DMS114 treated with DMSO at 0.1 percent for 48 hours (cell line): ENCODE data around the gene RARRES1.
"Not testable (repeated sequence)": the region's sequence is repeated elsewhere in the genome, so short reads cannot be mapped to it uniquely, and the experiment has no call there.

ENCODE experiments used
- DNase-seq: peaks from one replicate; lab custom pipeline; 2025; ENCODE audit not compliant: unreplicated experiment; lab: John Stamatoyannopoulos, UW

Gene RARRES1

DNA sequence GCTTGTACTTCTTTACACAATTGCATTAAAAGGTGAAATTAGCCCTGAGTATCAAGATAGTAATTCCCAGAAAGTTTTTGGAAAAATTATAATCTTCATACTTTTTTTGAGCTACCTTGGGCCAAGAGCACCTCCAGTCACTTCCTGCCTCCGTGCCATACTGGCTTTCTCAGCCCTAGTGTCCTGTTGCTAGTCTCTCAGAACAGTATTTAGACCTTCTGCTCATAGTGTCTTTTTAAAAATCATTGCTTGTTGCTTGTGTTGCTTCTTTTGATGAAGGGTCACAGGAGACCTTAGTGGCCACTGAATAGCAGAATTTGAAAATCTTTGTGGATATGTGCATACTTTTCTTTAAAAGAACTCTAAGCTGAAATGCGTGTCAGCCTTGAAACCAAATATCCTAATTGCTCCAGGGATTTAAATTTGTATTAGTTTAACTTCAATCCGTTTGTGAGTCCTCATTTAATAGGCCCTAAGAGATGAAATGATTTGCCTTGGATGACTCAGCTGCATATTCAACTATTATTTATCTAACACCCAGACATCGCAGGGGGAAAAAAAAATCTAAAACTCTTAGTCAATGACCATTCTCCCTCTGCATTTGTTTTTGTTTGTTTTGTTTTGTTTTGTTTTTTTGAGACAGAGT, 30.7 kb downstream of the RARRES1 start:
- no peak for DNase-seq

GRCh38 chr3:158700559-158700958, 31.7 kb downstream of the RARRES1 start:
- no peak for DNase-seq

GRCh38 chr3:158696618-158697017, 35.6 kb downstream of the RARRES1 start:
- no peak for DNase-seq

DNA sequence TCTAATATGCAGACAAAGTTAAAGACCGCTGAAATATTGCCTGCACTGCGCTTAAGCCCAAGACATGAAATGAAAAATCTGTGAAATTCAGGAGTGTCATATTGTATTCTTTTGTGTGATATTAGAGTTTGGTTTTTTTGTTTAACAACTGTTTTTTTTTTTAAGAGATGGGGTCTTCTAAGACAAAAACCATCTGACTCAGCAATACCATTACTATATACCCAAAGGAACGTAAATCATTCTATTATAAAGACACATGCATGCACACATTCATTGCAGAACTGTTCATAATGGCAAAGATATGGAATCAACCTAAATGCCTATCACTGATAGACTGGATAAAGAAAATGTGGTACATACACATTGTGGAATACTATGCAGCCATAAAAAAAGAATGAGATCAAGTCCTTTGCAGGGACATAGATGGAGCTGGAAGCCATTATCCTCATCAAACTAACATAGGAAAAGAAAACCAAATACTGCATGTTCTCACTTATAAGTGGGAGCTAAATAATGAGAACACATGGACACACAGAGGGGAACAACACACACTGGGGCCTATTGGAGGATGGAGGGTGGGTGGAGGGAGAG, 38.3 kb downstream of the RARRES1 start:
- not testable (repeated sequence) for DNase-seq

DNA sequence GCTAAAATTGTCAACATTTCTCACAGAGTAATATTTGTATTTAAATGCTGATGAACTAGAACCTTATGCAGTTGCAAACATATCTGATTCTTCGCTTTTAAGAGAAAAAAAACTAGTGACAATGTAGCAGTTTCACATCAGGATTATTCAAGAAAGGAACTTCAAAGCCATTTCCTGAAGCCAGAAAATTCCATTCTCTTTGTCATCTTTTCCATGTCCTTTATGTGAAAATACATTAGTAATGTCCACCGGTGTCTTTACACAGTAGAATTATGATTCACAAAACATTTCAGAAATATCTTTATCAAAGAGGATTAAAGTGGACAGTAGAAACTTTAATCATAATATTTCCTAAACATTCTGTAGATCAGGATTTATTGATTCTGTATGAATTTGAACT, 47.1 kb downstream of the RARRES1 start:
- no peak for DNase-seq

- no peak for DNase-seq
These were observed 48.9 kb downstream of the RARRES1 start for GRCh38 chr3:158683230-158683962.

DNA sequence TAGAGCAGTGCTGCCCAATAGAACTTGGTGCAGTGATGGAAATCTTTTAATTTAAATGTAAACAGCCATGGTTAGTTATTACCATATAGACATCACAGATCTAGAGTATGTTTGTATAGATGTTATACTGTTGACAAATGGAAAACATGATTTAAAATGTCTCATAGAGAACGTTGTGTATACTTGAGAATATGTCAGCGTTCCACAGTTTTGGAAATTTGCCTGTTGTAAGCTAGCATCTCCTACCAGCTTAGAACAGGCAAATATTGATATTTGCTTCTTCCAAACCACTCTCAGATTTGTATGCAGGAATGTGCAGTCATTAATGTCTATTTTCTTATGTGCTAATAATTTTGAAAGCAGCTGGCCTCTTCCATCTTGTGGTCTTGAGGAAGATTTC, 51.4 kb downstream of the RARRES1 start:
- DNase-seq: no peak

DNA sequence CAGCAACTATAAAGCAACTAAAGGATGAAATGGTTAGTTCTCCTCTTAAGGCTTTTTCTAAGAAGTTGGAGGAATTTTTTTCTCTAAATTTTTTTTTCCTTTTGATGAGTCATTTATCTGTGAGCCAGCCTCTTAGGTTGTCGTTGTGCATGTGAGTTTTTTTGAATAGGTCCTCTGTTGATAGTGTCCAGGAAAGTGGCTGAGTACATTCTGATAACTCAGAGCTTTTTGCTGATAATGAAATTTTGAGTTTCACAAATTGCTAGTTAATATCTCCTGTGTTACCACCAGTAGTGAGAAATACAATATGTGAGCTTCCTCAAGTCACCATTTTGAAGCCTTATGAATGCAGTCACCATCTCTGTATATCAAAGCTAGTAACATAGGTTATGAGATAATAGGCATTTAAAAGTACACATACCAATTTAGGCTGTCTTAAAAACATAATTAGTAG, 52.7 kb downstream of the RARRES1 start:
- DNase-seq: no peak

GRCh38 chr3:158678687-158679086, 53.6 kb downstream of the RARRES1 start:
- no peak for DNase-seq

DNA sequence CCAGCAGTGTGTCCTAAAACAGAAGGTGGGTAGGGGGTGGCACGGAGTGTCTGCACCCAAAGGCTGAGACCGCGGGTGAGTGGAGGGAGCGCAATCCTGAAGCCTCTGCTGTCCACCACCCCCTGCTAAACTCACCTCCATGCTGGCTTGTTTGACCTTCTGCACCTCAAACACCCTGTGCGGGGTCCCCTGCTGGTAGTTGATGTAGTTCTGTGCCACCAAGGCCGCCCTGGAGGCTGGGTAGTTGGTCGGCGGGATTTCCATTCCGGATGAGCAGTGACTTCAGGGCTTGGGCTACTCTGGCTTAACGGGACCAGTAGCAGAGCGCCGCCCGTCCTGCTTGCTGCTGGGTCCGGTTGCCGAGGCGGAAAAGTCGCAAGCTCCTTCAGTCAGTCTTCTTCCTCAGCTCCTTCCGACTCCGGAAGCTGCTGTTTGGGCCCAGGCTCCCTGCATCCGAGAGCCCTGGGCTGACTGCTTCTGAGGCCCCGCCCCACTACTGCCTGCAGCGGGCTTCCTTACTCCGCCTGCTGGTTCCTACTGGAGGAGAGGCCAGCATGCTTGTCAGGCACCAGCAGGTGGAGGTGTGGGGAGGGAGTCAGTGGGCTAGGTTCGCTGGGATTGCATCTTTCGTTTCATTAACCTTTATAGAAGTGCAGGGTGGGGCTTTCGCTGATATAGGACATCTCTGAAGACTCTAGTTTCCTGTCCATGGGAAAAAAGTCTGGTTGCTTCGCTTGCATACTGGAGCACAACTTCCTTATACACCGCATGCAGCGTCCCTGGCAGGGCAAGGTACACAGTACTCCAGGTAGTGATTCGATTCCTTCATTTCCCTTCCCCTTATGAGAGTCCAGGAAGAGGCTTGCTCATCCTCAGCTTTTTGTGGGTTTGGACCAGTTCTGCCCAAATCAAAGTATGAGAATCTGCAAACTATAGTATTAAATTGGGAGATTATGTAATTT, 59.8 kb downstream of the RARRES1 start, which contains the start of gene LXN:
Gene LXN (minus strand): TSS at position 434 of the 962 bp plus-strand sequence. CDS start 170 bp downstream, at position 264.
- no peak for DNase-seq

GRCh38 chr3:158671821-158672214, 60.4 kb downstream of the RARRES1 start:
- DNase-seq: no peak

GRCh38 chr3:158668506-158668905, 63.8 kb downstream of the RARRES1 start:
- DNase-seq: no peak

DNA sequence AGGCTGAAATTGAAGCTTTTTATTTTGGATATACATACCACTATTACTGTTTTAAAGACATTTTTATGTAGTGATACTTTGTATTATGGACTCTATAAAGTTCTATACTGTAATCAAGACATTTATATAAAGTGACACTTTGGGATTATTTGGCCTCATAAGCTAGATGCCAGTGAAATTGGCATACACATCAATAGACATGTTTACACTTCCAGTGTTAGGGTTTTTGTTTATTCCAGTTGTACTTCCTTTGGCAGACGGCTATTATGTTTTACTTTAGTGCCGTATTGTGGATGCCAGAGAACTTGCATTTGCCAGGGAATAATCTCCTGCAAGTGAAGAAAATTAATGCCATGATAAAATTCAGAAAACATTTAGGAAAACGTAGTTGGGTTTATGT, 65.8 kb downstream of the RARRES1 start:
- DNase-seq: no peak

- DNase-seq: no peak
These were observed 68.4 kb downstream of the RARRES1 start for GRCh38 chr3:158663832-158664231.

DNA sequence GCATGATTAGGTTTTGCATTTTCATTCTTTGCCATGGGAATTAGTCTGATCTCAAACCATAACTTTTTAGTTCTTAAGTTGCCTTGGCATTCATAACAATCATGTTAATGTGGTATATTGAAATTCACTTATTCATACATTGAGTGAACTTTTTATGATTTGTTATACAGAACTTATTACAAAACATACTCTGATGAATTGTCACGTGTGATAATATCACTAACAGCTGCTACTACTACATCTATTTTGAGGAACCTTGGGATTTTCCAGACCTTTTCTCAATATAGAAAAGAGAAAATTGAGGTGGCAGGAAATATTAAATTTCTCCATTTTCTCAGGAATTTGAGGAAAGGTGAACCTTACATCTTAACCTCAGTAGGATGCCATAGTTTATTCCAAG, 69.0 kb downstream of the RARRES1 start:
- DNase-seq: no peak

GRCh38 chr3:158660711-158661110, 71.5 kb downstream of the RARRES1 start:
- no peak for DNase-seq

DNA sequence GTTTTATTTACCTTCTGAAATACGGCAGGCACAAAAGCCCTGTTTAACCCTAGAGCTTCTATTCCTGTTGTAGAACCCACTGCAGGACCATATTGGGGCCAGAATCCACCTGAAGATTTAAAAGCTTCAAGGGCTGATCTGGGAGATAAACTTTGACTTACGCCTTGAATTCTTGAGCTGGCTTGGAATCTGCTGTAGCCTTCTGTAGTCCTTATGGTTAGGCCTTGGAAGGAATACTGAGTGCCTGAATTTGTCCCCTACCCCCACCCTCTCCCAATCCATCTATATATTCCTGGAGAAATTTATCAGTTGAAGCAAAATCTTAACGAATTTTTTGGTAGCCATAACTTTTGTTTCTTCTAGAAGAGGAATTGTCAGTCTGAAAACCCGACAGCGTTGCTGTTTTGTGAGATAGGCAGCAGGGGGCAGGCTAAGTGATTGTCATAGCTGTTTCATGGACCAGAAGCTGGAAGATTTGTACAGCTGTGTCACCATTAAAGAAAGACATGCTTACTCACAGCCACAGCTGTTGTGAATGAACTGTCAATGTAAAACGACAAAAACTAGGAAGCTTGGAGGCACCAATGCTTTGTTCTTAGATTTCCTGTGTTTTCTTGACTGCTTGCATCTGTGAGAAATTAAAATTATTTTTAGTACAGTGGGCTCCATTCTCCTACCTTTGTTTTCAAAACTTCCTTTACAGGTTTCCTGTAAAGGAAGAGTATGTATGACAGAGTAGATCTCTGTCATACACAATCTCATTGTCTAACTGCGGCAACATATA, 72.6 kb downstream of the RARRES1 start:
- peak; percentile 26 for DNase-seq

- DNase-seq: no peak
These were observed 73.4 kb downstream of the RARRES1 start for GRCh38 chr3:158658889-158659288.

GRCh38 chr3:158652463-158652862, 79.8 kb downstream of the RARRES1 start:
- no peak for DNase-seq

GRCh38 chr3:158651192-158651591, 81.1 kb downstream of the RARRES1 start:
- no peak for DNase-seq
